HFF-Myc (cell line): Measurements from ENCODE around the gene JDP2.
"Not testable (repeated sequence)": the region's sequence is repeated elsewhere in the genome, so short reads cannot be mapped to it uniquely, and the experiment has no call there.

Source experiments
- DNase-seq: peaks from one replicate; pipeline ENCODE4 v3.0.0-alpha.2; 2011; ENCODE audit warnings: low read depth; ENCODE audit errors: extremely low read depth
- H3K4me3 ChIP-seq: replicated peaks from 2 replicates; pipeline ENCODE4 v1.5.1; 2011; ENCODE audit warnings: low read depth, mild to moderate bottlenecking, control low read depth, low read length
- TF ChIP-seq, protein P1 (sequence below): IDR thresholded peaks from 2 replicates; pipeline ENCODE4 v1.5.1; 2012; ENCODE audit warnings: mild to moderate bottlenecking, low read depth, low read length, control low read depth; ENCODE audit errors: missing control alignments

Gene JDP2, protein sequence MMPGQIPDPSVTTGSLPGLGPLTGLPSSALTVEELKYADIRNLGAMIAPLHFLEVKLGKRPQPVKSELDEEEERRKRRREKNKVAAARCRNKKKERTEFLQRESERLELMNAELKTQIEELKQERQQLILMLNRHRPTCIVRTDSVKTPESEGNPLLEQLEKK

DNA sequence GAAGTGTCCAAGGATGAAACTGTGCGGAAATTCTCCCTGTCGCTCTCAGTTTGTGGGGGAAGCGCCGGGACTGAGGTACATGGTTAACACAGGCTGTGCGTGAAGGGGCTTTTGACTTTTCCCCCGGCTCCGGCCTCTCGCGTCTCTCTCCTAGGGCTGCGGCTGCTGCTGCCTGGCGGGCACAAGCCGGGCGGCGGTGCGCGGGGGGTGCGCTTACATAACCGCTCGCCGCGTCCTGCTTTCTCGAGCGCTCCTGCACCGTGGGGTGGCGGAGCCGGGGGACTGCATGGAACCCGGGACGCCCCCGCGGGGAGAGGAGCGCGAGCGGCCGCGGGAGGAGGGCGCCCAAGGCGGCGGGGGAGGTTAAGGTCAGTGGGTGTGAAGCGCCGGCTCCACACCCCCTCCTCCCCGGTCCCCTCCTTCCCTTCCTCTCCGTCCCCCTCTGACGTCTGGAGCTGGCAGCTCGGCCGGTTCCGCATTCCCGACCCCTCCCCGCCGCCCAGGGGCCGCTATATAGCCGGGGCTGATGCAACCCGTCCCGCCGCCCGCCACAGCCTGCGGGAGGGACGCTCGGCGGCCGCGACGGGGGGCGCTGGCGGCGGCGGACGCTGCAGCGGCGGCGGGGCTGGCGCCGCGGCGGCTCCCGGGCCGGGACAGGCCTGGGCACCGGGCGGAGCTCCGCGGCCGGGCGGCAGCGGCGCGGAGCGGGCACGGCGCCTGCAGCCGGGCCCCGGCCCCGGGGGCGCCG, at the start of gene JDP2:
Gene JDP2, plus strand, starts transcription at position 541 of the 748 bp plus-strand sequence. CDS start 9,899 bp downstream, outside the sequence.
- TF ChIP-seq, protein P1, sequence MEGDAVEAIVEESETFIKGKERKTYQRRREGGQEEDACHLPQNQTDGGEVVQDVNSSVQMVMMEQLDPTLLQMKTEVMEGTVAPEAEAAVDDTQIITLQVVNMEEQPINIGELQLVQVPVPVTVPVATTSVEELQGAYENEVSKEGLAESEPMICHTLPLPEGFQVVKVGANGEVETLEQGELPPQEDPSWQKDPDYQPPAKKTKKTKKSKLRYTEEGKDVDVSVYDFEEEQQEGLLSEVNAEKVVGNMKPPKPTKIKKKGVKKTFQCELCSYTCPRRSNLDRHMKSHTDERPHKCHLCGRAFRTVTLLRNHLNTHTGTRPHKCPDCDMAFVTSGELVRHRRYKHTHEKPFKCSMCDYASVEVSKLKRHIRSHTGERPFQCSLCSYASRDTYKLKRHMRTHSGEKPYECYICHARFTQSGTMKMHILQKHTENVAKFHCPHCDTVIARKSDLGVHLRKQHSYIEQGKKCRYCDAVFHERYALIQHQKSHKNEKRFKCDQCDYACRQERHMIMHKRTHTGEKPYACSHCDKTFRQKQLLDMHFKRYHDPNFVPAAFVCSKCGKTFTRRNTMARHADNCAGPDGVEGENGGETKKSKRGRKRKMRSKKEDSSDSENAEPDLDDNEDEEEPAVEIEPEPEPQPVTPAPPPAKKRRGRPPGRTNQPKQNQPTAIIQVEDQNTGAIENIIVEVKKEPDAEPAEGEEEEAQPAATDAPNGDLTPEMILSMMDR = no peak
- peak within 1 kb of the TSS; percentile 60 for H3K4me3 ChIP-seq
- no peak for DNase-seq

DNA sequence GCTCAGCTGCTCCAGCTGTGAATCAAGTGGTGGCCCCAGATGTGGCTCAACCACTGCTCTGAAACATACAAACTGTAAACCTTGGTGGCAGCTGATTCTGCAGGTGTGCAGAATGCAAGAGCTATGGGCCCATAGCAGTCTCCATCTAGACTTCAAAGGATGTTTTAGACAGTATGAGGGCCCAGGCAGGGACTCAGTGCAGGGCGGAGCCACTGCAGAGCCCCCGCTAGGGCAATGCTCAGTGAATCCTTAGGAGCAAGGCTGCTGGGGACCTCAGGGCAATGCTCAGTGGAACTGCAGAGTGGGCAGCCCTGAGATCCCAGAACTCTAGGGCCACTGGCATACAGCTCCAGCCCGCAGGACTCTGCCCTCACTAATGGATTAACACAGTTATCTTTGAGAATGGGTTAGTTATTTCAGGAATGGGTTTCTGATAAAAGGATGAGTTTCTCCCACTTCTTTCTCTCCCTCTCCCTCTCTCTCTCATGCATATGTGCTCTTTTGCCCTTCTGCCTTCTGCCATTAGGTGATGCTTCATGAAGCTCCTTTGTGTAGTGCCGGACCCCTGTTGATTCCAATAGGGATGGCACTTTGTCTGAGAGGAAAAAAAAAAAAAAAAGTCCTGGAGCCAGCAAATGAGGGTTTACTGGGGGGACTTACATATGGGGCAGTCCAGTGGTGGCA, 48.4 kb upstream of the JDP2 start:
- TF ChIP-seq, protein P1 = no peak
- no peak overlapping the region for H3K4me3 ChIP-seq
- no peak for DNase-seq

DNA sequence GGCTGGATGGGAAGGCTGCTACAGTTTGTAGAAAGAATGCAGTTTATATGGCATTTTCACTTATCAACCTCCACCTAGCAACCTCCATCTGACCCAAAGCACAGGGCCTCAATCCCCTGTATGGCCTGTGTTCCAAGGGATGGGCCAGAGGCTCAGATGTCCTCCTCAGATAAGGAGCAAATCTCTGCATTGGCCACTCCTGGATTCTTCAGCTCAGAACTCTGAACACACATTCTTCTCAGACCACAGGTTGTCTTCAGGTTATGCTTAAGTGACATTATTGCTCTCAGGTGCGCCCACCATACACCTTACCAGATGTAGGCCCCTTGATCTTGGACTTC, 47.9 kb upstream of the JDP2 start:
- TF ChIP-seq, protein P1 = no peak
- H3K4me3 ChIP-seq = no peak overlapping the region
- DNase-seq = no peak

DNA sequence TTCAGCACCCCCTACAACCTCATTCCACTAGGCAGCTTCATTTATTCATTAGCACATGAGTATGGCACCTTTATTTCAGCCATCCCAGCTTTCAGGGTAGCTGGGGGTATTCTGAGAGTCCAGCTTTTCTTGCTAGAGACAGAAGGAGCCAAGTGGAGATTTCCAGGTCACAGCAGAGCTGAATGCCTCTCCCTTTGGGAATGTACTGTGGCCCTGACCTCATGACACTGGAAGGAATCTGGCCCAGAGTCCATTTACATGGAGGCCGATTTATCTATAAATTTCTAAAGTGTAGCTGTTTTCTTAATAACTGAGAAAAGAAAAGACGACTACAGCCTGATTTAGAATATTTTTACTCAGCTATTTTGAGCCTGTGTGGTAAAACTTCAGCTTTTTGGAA, 47.2 kb upstream of the JDP2 start:
- no peak overlapping the region for H3K4me3 ChIP-seq
- TF ChIP-seq, protein P1 = no peak
- no peak for DNase-seq

DNA sequence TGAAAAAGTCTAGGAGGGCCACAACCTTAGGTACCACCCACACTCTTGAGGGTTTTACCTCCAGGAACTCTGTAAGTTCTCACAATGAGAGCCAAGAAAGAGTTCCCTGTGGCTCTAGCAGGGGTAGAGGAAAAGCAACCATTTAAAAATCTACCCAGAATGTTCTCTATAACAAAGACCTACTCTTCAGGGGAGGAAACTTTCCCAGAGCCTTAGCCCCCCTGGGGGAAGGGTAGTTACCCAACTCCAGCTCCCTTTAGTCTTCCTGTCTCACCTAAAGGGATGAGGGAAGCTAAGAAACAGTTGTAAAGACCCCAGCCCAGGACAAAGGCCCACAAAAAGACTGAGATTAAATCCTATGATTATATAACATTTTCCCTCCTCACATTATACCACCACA, 46.2 kb upstream of the JDP2 start:
- TF ChIP-seq, protein P1 = no peak
- no peak overlapping the region for H3K4me3 ChIP-seq
- DNase-seq = no peak

DNA sequence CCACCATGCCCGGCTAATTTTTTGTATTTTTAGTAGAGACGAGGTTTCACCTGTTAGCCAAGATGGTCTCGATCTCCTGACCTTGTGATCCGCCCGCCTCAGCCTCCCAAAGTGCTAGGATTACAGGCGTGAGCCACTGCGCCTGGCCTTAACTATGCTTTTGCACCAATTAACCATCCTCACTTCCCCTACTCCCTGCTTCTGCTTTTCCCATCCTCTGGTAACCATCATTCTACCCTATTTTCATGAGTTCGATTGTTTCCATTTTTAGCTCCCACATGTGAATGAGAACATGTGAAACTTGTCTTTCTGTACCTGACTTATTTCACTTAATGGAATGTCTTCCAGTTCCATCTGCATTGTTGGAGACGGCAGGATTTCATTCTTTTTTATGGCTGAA, 44.6 kb upstream of the JDP2 start:
- DNase-seq, H3K4me3 ChIP-seq: not testable (repeated sequence)

DNA sequence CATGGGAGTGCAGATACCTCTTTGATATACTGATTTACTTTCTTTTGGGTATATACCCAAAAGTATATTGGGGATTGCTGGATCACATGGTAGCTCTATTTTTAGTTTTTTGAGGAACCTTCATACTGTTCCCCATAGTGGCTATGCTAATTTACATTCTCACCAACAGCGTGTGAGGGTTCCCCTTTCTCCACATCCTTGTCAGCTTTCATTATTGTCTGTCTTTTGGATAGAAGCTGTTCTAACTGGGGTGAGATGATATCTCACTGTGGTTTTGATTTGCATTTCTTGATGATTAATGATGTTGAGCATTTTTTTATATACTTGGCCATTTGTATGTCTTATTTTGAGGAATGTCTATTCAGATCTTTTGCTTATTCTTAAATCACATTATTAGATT, 44.1 kb upstream of the JDP2 start:
- no peak for DNase-seq
- TF ChIP-seq, protein P1 = no peak
- no peak overlapping the region for H3K4me3 ChIP-seq
